Endothelial cell (in vitro differentiated cells): Measurements from ENCODE around the gene ALDH1A1. TPM values are rescaled to one million over a fixed set of nuclear protein-coding genes. Genes with fewer than 3 reads are reported as not detected.

Experiments used
- DNase-seq: peaks from one replicate; pipeline ENCODE4 v3.0.0; 2021; ENCODE audit warnings: low spot score
- H3K27ac Mint-ChIP-seq: one replicate; pipeline ENCODE4 v1.8.0; 2021; ENCODE audit warnings: mixed read lengths, inconsistent platforms; ENCODE audit not compliant: unreplicated experiment
- H3K27me3 Mint-ChIP-seq: one replicate; pipeline ENCODE4 v1.8.0; 2021; ENCODE audit warnings: mild to moderate bottlenecking, moderate library complexity, mixed read lengths, inconsistent platforms; ENCODE audit not compliant: unreplicated experiment
- H3K36me3 Mint-ChIP-seq: one replicate; pipeline ENCODE4 v1.8.0; 2021; ENCODE audit warnings: mild to moderate bottlenecking, low read depth, mixed read lengths, inconsistent platforms; ENCODE audit not compliant: unreplicated experiment
- H3K4me1 Mint-ChIP-seq: one replicate; pipeline ENCODE4 v1.8.0; 2021; ENCODE audit warnings: mild to moderate bottlenecking, mixed read lengths, inconsistent platforms; ENCODE audit not compliant: unreplicated experiment
- H3K4me3 Mint-ChIP-seq: one replicate; pipeline ENCODE4 v1.8.0; 2021; ENCODE audit warnings: mild to moderate bottlenecking, mixed read lengths, inconsistent platforms; ENCODE audit not compliant: unreplicated experiment
- H3K9me3 Mint-ChIP-seq: one replicate; pipeline ENCODE4 v1.8.0; 2021; ENCODE audit warnings: mixed read lengths, inconsistent platforms; ENCODE audit not compliant: unreplicated experiment
- CTCF ChIP-seq: fragments of 200-600 bp; sonication (generic); IDR thresholded peaks from one replicate; pipeline ENCODE4 v1.5.0; 2021; ENCODE audit warnings: antibody characterized with exemption; ENCODE audit not compliant: unreplicated experiment
- total RNA-seq: library from RNA; stranded (reverse); fragmentation: NEBNext Ultra II Directional; extraction: Animal tissue kit (Norgen Biotek cat#: 25700); gene quantifications from one replicate; pipeline ENCODE4 v1.2.1, GENCODE V29; 2021; ENCODE audit not compliant: unreplicated experiment

Gene ALDH1A1
- total RNA-seq, 1 donor from 2014 or later = 7.0 TPM

DNA sequence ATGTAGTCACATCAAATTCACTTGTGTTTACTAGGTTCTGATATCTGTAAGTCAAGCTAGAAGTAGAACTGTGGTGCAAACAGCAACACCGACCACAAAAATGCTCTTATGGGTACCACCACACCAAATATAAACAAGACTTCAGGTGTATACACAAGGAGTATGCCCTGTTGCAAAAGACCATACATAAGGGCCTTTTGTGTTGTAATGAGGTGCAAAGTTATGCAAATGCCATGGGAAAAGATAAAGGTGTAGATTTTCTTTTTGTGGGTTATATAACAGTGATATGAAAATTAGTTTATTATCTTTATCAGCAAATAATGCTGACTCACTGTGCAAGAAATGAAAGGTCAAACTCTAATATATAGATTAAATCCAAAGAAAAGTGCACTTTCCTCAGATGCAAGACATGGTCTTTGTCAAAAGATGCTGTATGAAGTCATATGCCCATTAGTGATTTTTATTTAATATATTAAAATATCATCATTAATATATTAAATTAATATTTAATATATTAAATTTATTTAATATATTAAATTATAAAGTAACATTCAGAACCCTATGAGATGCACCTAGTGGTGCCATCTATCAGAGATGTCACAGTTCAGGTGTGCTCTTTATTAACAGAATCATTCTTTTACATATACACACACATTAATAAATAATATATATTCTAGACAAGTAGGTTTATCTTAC, 26.7 kb upstream of the ALDH1A1 start:
- Mint-ChIP-seq H3K4me1 (no peaks in the 10 kb centered on the region), H3K27me3 (no peaks in the 10 kb centered on the region), H3K27ac (no peak overlapping the region), H3K36me3 (no peaks in the 10 kb centered on the region), H3K9me3 (no peaks in the 10 kb centered on the region), H3K4me3 (no peak overlapping the region)
- no peak for TF ChIP-seq CTCF
- DNase-seq = no peak

GRCh38 chr9:72978744-72979143, 25.9 kb upstream of the ALDH1A1 start:
- Mint-ChIP-seq H3K4me3 (no peak overlapping the region), H3K27ac (no peak overlapping the region), H3K27me3 (no peaks in the 10 kb centered on the region), H3K9me3 (no peaks in the 10 kb centered on the region), H3K36me3 (no peaks in the 10 kb centered on the region), H3K4me1 (no peaks in the 10 kb centered on the region)
- no peak for TF ChIP-seq CTCF
- no peak for DNase-seq

DNA sequence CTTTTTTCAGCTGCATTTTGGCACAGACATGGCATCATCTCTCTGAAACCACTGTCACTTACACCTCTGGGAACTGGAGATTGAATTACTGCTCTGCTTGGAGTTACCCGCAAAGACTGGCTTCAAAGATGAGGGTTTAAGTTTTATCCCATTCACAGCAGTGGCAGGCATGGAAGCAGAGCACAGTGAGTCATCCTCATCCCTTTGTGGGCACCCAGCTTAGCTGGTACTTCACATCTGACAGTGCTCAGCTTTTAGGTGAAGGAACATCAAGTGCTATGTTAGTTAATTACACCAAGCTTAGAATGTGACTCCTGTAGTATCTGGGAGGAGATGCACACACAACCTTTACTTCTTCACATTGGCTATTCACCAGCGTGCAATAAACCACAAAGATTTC, 24.8 kb upstream of the ALDH1A1 start:
- H3K9me3 Mint-ChIP-seq = no peaks in the 10 kb centered on the region
- H3K36me3 Mint-ChIP-seq = no peaks in the 10 kb centered on the region
- H3K27ac Mint-ChIP-seq = no peak overlapping the region
- TF ChIP-seq CTCF = no peak
- H3K27me3 Mint-ChIP-seq = no peaks in the 10 kb centered on the region
- H3K4me1 Mint-ChIP-seq = no peaks in the 10 kb centered on the region
- DNase-seq = no peak
- no peak overlapping the region for H3K4me3 Mint-ChIP-seq

GRCh38 chr9:72974501-72974900, 21.6 kb upstream of the ALDH1A1 start:
- Mint-ChIP-seq H3K9me3 (no peaks in the 10 kb centered on the region), H3K36me3 (no peaks in the 10 kb centered on the region), H3K4me3 (no peak overlapping the region), H3K27me3 (no peaks in the 10 kb centered on the region), H3K4me1 (peaks cover 5% of the 10 kb centered on the region), H3K27ac (no peak overlapping the region)
- TF ChIP-seq CTCF = no peak
- no peak for DNase-seq

DNA sequence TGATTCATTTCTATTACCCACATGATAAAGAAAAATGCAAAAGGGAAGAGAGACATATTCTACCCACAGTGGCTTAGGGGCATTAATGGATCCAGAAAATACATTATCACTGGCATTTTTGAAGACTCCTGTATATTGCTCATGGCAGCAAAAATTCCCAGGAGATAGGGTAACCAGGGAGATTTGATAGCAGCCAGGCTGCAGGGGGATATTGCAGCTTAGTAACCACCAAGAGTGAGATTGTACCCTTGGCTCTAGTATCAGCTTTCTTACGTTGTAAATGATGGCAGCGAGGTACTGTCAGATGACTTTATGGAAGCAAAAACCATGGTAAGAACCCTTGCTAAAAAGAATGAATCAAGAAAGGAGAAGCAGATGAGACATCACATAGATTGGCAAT, 19.8 kb upstream of the ALDH1A1 start:
- H3K9me3 Mint-ChIP-seq = no peaks in the 10 kb centered on the region
- peaks cover 5% of the 10 kb centered on the region for H3K4me1 Mint-ChIP-seq
- no peak for TF ChIP-seq CTCF
- no peaks in the 10 kb centered on the region for H3K36me3 Mint-ChIP-seq
- no peak overlapping the region for H3K27ac Mint-ChIP-seq
- DNase-seq = no peak
- no peak overlapping the region for H3K4me3 Mint-ChIP-seq
- no peaks in the 10 kb centered on the region for H3K27me3 Mint-ChIP-seq
